Memory B cell (primary cell): ENCODE results near the gene HCFC1.
A peak's percentile ranks its signal among the peaks of the same experiment; 100 is the strongest.

Source experiments
- ATAC-seq: fragments of 150-1000 bp; cut with Tn5 transposase; 2 replicates; pipeline ENCODE4 v1.10.0; 2021; ENCODE audit warnings: low read depth, mild to moderate bottlenecking, moderate library complexity
- DNase-seq, 2 donors: peaks; one replicate each; pipeline ENCODE4 v3.0.0; 2022; ENCODE audit warnings: low spot score in 2 of 2
- H3K27ac Mint-ChIP-seq: one replicate; pipeline ENCODE4 v1.8.0; 2022; ENCODE audit warnings: mild to moderate bottlenecking, moderate library complexity, mixed read lengths
- H3K27me3 Mint-ChIP-seq: one replicate; pipeline ENCODE4 v1.8.0; 2022; ENCODE audit warnings: mixed read lengths
- H3K36me3 Mint-ChIP-seq: one replicate; pipeline ENCODE4 v1.8.0; 2022; ENCODE audit warnings: mild to moderate bottlenecking, mixed read lengths
- H3K4me1 Mint-ChIP-seq: one replicate; pipeline ENCODE4 v1.8.0; 2022; ENCODE audit warnings: mixed read lengths
- H3K4me3 Mint-ChIP-seq: one replicate; pipeline ENCODE4 v1.8.0; 2022; ENCODE audit warnings: mild to moderate bottlenecking, moderate library complexity, mixed read lengths
- H3K9me3 Mint-ChIP-seq: one replicate; pipeline ENCODE4 v1.8.0; 2022; ENCODE audit warnings: mixed read lengths

HCFC1 gene

DNA sequence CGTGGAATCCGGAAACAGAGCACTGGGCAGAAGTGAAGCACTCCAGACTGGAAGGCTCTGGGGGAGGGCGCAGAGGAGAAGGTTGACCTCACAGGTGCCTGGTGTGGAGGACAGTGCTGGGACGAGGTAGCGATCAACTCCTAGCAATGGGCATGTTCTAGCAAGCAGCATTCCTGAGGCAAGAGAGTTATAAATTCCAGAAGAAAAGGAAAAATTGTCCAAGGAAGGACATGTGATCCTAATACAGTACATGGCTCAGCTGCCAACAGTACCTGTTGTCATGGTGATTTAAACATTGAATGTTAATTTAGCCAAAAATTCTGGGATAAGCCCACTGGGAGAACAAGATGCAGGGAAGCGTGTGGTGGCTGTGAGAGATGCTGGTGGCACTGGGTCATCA, 53.7 kb downstream of the HCFC1 start:
- H3K9me3 Mint-ChIP-seq, result no peaks in the 10 kb centered on the region
- no peaks in the 10 kb centered on the region for H3K27me3 Mint-ChIP-seq
- H3K4me3 Mint-ChIP-seq, result no peak overlapping the region
- DNase-seq (no peak), ATAC-seq (no peak)
- H3K36me3 Mint-ChIP-seq, result peaks cover 17% of the 10 kb centered on the region
- H3K27ac Mint-ChIP-seq, result no peak overlapping the region
- H3K4me1 Mint-ChIP-seq, result peaks cover 8% of the 10 kb centered on the region

DNA sequence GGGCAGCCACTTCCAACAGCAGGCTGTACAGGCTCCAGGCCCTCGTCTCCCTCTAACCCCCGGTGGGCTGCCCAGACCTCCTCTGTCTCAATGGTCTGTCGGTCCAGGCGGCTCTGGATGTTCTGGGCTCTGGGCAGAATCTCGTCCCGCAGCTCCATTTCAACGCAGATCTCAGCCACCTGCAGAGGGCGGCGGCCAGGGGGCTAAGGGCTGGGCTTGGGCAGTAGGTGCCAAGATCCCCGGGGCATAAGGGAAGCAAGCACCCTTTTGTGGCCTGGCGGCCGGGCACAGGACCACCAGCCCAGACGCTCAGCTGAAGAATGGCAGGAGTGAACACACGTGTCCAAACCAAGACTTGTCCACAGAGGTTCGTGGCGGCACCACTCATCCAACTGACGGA, 57.9 kb downstream of the HCFC1 start:
- Mint-ChIP-seq H3K27me3 (no peaks in the 10 kb centered on the region), H3K4me1 (peaks cover 5% of the 10 kb centered on the region), H3K9me3 (no peaks in the 10 kb centered on the region), H3K27ac (no peak overlapping the region), H3K36me3 (peaks cover 13% of the 10 kb centered on the region), H3K4me3 (no peak overlapping the region)
- ATAC-seq (no peak), DNase-seq (no peak)

DNA sequence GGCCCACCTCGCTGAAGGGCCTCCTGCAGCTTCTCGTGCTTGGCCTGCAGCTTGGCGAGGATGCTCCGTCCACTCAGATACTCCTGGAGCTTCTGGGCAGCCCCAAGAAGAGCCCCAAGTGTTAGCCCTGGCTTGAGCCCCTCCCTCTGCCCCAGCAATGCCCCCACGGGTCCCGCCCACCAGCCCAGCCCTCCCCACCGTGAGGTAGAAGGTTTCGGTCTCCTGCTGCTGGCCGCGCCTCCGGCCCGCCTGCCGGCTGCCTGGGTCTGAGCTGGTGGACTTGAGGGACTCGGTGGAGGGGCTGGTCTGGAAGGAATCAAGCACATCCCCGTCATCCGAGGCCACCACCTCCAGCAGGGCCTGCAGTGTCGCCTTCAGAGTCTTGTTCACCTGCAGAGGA, 58.4 kb downstream of the HCFC1 start:
- H3K27ac Mint-ChIP-seq, result no peak overlapping the region
- H3K36me3 Mint-ChIP-seq, result peaks cover 15% of the 10 kb centered on the region
- H3K4me3 Mint-ChIP-seq, result no peak overlapping the region
- DNase-seq (no peak), ATAC-seq (no peak)
- H3K4me1 Mint-ChIP-seq, result peaks cover 7% of the 10 kb centered on the region
- H3K9me3 Mint-ChIP-seq, result no peaks in the 10 kb centered on the region
- no peaks in the 10 kb centered on the region for H3K27me3 Mint-ChIP-seq

DNA sequence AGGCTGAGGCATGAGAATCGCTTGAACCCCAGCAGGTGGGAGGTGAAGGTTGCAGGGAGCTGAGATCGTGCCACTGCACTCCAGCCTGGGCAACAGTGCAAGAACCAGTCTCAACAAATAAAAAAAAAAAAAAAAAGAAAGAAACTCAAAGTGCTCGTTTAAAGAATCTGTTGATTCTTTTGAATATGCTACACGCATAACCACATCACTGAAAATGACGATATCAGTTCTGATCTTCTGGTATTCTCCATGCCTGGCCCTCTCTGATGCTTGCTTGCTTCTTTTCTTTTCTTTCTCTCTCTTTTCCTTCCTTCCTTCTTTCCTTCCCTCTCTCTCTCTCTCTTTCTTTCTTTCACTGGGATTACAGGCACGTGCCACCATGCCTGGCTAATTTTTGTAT, 59.8 kb downstream of the HCFC1 start:
- peaks cover 12% of the 10 kb centered on the region for H3K36me3 Mint-ChIP-seq

DNA sequence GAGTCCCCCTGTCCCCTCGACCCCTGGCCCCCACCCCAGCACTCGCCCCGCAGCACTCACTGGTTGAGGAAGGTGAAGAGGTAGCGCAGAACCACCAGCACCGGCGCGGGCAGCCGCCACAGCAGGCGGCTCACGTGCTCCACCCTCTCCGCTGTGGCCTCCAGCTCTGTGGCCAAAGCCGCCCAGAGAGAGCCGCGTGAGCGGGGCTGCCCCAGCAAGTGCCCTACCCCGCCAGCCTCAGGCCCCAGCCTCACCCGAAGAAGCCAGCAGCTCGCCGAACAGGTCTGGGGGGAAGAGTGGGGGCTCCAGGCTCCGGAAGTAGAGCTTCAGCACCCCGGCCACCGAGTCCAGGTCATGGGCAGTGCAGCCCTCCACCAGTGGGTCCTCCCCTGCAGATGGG, 61.2 kb downstream of the HCFC1 start:
- Mint-ChIP-seq H3K27ac (no peak overlapping the region), H3K4me1 (peaks cover 5% of the 10 kb centered on the region), H3K4me3 (no peak overlapping the region), H3K36me3 (peaks cover 8% of the 10 kb centered on the region), H3K27me3 (no peaks in the 10 kb centered on the region), H3K9me3 (no peaks in the 10 kb centered on the region)
- no peak for DNase-seq
- no peak for ATAC-seq

More for the DNA sequence above, 59.8 kb downstream of the HCFC1 start:
- Mint-ChIP-seq H3K4me3 (no peak overlapping the region), H3K27ac (no peak overlapping the region), H3K27me3 (no peaks in the 10 kb centered on the region), H3K4me1 (peaks cover 7% of the 10 kb centered on the region), H3K9me3 (no peaks in the 10 kb centered on the region)
- ATAC-seq (no peak), DNase-seq (no peak)

DNA sequence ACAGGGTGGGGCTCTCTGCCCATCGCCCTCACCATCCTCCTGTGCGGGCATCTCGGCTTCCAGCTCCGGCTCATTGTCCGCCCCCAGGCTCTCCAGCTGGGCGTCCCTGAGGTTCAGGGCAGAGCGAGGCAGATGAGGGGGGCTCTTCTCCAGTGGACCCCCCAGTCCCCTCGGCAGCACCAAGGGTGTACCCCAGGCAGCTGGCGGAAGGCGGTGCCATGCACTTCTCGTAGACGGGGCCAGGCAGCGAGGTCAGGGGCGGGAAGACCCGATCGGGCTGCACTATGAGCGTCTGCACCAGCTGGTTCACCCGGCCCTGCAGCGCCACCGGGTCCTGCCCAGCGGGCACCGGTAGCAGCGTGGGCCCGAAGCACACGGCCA, 61.6 kb downstream of the HCFC1 start:
- Mint-ChIP-seq H3K9me3 (no peaks in the 10 kb centered on the region), H3K4me3 (no peak overlapping the region), H3K36me3 (peaks cover 8% of the 10 kb centered on the region), H3K4me1 (peaks cover 5% of the 10 kb centered on the region), H3K27ac (no peak overlapping the region), H3K27me3 (no peaks in the 10 kb centered on the region)
- DNase-seq (no peak), ATAC-seq (no peak)

DNA sequence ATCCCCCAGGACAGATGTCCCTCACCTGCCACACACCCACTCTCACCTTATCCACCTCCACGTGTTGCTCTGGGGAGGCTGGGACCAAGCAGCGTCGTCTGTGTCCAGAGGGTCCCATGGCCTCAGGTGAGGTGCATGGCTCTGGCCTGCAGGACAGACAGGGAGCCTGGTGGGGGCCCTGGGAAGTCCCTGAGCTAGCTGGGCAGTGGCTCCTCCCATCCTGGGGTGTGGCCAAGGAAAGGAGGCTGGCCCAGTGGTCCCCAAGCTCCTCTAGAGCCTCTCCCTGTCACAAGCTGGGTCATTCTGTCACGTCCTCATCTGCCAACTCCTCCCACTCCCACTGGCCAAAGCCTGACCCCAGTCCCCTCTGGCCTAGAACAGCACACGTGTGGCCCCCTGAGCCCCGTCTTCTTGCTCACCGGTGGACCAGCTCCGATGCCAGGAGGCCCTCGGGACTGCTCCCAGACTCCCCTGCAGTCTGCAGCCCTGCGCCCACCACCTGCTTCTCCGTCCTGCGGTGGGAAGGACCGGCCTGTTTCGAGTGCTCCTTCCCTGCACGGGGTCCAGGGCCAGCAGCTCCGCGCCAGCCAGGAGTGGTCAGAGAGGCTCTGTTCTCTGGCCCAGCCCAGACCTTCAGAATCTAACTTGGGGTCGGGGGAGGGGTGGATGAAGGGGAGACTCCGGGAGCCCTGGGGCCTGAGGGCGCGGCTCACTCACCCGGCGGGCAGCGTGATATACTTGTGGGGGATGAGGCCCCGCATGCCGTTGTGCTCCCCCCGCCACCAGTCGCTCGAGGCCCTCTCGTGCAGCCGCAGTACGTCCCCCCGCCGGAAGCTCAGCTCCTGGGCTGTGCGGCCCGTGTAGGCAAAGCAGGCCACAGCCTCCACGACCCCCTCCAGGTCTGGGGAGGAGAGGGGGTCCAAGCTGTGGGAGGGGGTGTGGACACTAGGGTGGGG, 62.3 kb downstream of the HCFC1 start:
- DNase-seq (no peak), ATAC-seq (peak; percentile 47)
- no peak overlapping the region for H3K4me3 Mint-ChIP-seq
- peaks cover 7% of the 10 kb centered on the region for H3K4me1 Mint-ChIP-seq
- no peak overlapping the region for H3K27ac Mint-ChIP-seq
- H3K36me3 Mint-ChIP-seq, result peaks cover 8% of the 10 kb centered on the region
- H3K27me3 Mint-ChIP-seq, result no peaks in the 10 kb centered on the region
- no peaks in the 10 kb centered on the region for H3K9me3 Mint-ChIP-seq

DNA sequence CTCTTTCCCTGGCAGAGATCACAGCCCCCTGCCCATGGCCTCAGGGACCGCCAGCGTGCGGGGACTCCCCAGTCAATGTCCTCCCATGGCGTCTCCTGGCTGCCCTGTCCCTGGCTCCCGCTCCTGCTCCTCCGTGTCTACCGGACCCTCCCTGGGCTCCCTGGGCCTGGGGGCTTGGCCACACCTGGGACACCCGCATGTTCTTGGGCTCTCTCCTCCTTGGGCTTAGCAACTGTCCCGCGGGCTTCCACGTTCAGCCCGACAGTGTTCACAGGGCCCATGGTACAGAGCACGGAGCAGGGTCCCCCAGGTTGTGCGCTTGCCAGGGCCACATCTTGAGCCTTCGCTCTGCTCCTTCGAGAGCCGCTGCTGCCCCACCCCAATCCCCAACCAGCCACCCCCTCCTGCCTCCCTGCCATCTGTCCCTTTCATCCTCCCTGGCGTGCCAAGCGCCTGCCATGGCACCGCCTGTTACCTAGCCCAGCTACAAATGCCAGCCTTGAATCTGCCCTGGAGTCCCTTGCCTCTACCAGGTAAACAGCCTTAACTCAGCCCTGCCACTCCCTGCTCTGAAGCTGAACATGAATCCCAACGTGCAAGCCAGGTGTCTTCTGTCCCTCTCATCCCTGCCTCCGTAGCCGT, 63.3 kb downstream of the HCFC1 start:
- Mint-ChIP-seq H3K27ac (no peak overlapping the region), H3K4me1 (peaks cover 14% of the 10 kb centered on the region), H3K27me3 (no peaks in the 10 kb centered on the region), H3K4me3 (no peak overlapping the region), H3K36me3 (peaks cover 6% of the 10 kb centered on the region), H3K9me3 (no peaks in the 10 kb centered on the region)
- ATAC-seq, result no peak
- no peak for DNase-seq

DNA sequence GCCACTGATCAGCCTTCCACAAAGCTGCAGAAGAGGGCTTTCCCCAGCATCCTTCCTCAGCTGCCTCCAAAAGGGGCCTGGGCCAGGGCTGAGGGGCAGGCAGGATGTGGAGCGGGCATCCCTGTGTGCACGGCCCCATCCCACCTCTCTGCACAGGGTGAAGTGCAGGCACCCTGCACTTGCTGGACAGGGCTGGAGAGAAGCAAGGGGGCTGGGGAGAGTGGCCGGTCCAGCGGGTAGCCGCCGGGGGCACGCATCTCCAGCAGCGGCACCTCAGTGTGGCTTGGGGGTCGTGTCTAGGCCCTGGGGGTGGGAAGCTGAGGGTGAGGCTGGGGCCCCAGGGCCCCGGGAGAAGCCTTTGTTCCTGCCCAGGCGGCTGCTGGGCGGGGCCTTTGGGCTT, 64.2 kb downstream of the HCFC1 start:
- DNase-seq (no peak), ATAC-seq (no peak)
- no peak overlapping the region for H3K4me3 Mint-ChIP-seq
- no peak overlapping the region for H3K27ac Mint-ChIP-seq
- no peaks in the 10 kb centered on the region for H3K27me3 Mint-ChIP-seq
- H3K4me1 Mint-ChIP-seq, result peaks cover 22% of the 10 kb centered on the region
- peaks cover 6% of the 10 kb centered on the region for H3K36me3 Mint-ChIP-seq
- H3K9me3 Mint-ChIP-seq, result no peaks in the 10 kb centered on the region

DNA sequence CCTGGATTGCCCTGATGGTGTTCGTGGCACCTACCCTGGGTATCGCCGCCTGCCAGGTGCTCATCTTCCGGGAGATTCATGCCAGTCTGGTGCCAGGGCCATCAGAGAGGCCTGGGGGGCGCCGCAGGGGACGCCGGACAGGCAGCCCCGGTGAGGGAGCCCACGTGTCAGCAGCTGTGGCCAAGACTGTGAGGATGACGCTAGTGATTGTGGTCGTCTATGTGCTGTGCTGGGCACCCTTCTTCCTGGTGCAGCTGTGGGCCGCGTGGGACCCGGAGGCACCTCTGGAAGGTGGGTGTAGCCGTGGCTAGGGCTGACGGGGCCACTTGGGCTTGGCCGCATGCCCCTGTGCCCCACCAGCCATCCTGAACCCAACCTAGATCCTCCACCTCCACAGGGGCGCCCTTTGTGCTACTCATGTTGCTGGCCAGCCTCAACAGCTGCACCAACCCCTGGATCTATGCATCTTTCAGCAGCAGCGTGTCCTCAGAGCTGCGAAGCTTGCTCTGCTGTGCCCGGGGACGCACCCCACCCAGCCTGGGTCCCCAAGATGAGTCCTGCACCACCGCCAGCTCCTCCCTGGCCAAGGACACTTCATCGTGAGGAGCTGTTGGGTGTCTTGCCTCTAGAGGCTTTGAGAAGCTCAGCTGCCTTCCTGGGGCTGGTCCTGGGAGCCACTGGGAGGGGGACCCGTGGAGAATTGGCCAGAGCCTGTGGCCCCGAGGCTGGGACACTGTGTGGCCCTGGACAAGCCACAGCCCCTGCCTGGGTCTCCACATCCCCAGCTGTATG, 65.3 kb downstream of the HCFC1 start:
- peaks cover 27% of the 10 kb centered on the region for H3K4me1 Mint-ChIP-seq
- H3K9me3 Mint-ChIP-seq, result no peaks in the 10 kb centered on the region
- ATAC-seq (no peak), DNase-seq (no peak)
- H3K27me3 Mint-ChIP-seq, result no peaks in the 10 kb centered on the region
- H3K27ac Mint-ChIP-seq, result no peak overlapping the region
- no peak overlapping the region for H3K4me3 Mint-ChIP-seq
- H3K36me3 Mint-ChIP-seq, result peaks cover 2% of the 10 kb centered on the region

DNA sequence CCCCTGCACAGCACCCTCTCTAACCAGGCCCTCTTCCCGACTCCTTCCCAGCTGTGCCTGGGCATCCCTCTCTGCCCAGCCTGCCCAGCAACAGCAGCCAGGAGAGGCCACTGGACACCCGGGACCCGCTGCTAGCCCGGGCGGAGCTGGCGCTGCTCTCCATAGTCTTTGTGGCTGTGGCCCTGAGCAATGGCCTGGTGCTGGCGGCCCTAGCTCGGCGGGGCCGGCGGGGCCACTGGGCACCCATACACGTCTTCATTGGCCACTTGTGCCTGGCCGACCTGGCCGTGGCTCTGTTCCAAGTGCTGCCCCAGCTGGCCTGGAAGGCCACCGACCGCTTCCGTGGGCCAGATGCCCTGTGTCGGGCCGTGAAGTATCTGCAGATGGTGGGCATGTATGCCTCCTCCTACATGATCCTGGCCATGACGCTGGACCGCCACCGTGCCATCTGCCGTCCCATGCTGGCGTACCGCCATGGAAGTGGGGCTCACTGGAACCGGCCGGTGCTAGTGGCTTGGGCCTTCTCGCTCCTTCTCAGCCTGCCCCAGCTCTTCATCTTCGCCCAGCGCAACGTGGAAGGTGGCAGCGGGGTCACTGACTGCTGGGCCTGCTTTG, 66.0 kb downstream of the HCFC1 start:
- H3K9me3 Mint-ChIP-seq, result no peaks in the 10 kb centered on the region
- DNase-seq (no peak), ATAC-seq (no peak)
- H3K4me1 Mint-ChIP-seq, result peaks cover 32% of the 10 kb centered on the region
- no peak overlapping the region for H3K27ac Mint-ChIP-seq
- no peak overlapping the region for H3K4me3 Mint-ChIP-seq
- H3K36me3 Mint-ChIP-seq, result peaks cover 2% of the 10 kb centered on the region
- H3K27me3 Mint-ChIP-seq, result no peaks in the 10 kb centered on the region

DNA sequence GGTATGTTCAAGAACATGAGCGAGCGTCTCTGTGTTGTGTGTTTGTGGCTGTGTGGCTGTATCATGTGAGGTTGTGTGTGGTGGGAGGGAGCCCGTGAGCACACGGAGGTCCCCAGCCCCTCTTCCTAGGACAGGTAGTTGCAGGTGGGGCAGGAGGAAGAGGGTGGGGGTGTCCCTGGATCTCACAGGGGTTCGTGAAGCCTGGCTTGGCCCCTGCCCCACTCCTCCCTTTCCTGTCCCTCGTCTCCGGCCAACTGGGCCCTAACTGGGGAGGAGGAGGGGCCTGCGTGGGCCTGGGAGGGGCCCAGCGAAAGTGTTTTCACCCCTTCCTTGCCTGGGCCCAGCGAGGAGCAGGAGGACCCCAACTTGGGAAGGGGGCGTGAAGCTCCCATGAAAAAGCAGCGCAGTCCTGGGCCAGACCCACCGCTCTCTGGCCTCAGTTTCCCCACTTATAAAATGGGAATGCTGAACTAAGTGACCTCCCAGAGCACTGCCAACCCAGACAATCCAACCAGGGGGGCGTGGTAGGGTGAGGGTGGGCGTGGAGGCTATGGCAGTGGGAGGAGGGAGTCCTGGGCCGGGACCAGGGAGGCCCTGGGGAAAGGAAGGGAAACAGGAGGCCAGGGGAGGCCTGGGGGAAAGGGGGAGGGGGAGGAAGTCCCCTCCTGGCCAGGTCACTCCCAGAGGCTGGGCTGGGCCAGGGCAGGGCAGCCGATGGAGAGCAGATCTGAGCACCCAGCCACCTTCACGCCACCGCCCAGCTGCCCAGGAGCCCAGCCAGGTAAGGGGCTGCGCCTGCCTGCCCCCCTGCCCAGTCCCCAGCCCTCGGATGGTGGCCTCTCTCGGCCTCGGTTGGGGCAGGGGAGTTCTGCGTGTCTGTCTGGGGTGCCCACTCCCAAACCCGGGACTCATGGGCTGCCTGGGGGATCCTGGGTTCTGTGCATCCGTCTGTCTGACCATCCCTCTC, 67.3 kb downstream of the HCFC1 start, which contains the start of gene AVPR2:
AVPR2 (plus strand) TSS at position 683 of the 967 bp plus-strand sequence. CDS start 473 bp downstream, outside the sequence.
- no peaks in the 10 kb centered on the region for H3K27me3 Mint-ChIP-seq
- H3K9me3 Mint-ChIP-seq, result no peaks in the 10 kb centered on the region
- DNase-seq (no peak), ATAC-seq (peak; percentile 19)
- H3K4me3 Mint-ChIP-seq, result peak within 1 kb of the TSS; percentile 75
- peaks cover 32% of the 10 kb centered on the region for H3K4me1 Mint-ChIP-seq
- peak within 1 kb of the TSS; percentile 82 for H3K27ac Mint-ChIP-seq
- peaks cover 2% of the 10 kb centered on the region for H3K36me3 Mint-ChIP-seq
